NOMO-1 treated with dmso at 0.1 percent for 144 hours (cell line): Measurements from ENCODE around the gene NYNRIN.

Experiments
- DNase-seq: peaks from one replicate; lab custom pipeline; 2025; ENCODE audit not compliant: unreplicated experiment; lab: John Stamatoyannopoulos, UW

Gene NYNRIN

GRCh38 chr14:24390701-24391468 lies 7.9 kb upstream of the NYNRIN start:
- DNase-seq: no peak

- no peak for DNase-seq
These were observed 6.3 kb upstream of the NYNRIN start for GRCh38 chr14:24392325-24393091.

- no peak for DNase-seq
These were observed 4.5 kb upstream of the NYNRIN start for GRCh38 chr14:24394275-24394674.

- DNase-seq: peak; percentile 24
These were observed 2.9 kb upstream of the NYNRIN start for GRCh38 chr14:24395609-24396582.

- no peak for DNase-seq
These were observed 1.0 kb upstream of the NYNRIN start for GRCh38 chr14:24397639-24398292.

- DNase-seq: no peak
These were observed 530 bp upstream of the NYNRIN start for GRCh38 chr14:24398293-24398652.

- DNase-seq: no peak
These were observed 632 bp downstream of the NYNRIN start for GRCh38 chr14:24399447-24399822.

GRCh38 chr14:24399999-24400718 lies 1.4 kb downstream of the NYNRIN start:
- no peak for DNase-seq

- no peak for DNase-seq
These were observed 3.3 kb downstream of the NYNRIN start for GRCh38 chr14:24401810-24402702.

GRCh38 chr14:24403294-24403998 lies 4.6 kb downstream of the NYNRIN start:
- no peak for DNase-seq

GRCh38 chr14:24404814-24405213 lies 6.0 kb downstream of the NYNRIN start:
- no peak for DNase-seq

- no peak for DNase-seq
These were observed 7.6 kb downstream of the NYNRIN start for GRCh38 chr14:24406416-24406815.

GRCh38 chr14:24407608-24408325 lies 9.0 kb downstream of the NYNRIN start:
- DNase-seq: no peak

GRCh38 chr14:24408764-24409163 lies 10.0 kb downstream of the NYNRIN start:
- no peak for DNase-seq

- no peak for DNase-seq
These were observed 10.4 kb downstream of the NYNRIN start for GRCh38 chr14:24409192-24409591.

GRCh38 chr14:24409956-24410355 lies 11.2 kb downstream of the NYNRIN start:
- DNase-seq: no peak

- DNase-seq: no peak
These were observed 12.9 kb downstream of the NYNRIN start for GRCh38 chr14:24411443-24412389.
